Skin epidermis (tissue), 12 donors: Measurements from ENCODE around the gene PUDP.
"Not testable (repeated sequence)": the region's sequence is repeated elsewhere in the genome, so short reads cannot be mapped to it uniquely, and the experiment has no call there.

Experiments
- H3K27ac ChIP-seq, 21 experiments: fragments of 200-600 bp; sonication (generic) in 11 of 21; one replicate each; pipeline ENCODE4 v1.5.0; 2020; ENCODE audit warnings: mild to moderate bottlenecking in 3 of 21, inconsistent platforms in 2 of 21, moderate library complexity in 2 of 21
- H3K4me3 ChIP-seq, 7 experiments: fragments of 200-600 bp; sonication (generic) in 2 of 7; one replicate each; pipeline ENCODE4 v1.5.0; 2020; ENCODE audit warnings: inconsistent platforms in 2 of 7, mild to moderate bottlenecking in 2 of 7, moderate library complexity in 1 of 7

PUDP gene

DNA sequence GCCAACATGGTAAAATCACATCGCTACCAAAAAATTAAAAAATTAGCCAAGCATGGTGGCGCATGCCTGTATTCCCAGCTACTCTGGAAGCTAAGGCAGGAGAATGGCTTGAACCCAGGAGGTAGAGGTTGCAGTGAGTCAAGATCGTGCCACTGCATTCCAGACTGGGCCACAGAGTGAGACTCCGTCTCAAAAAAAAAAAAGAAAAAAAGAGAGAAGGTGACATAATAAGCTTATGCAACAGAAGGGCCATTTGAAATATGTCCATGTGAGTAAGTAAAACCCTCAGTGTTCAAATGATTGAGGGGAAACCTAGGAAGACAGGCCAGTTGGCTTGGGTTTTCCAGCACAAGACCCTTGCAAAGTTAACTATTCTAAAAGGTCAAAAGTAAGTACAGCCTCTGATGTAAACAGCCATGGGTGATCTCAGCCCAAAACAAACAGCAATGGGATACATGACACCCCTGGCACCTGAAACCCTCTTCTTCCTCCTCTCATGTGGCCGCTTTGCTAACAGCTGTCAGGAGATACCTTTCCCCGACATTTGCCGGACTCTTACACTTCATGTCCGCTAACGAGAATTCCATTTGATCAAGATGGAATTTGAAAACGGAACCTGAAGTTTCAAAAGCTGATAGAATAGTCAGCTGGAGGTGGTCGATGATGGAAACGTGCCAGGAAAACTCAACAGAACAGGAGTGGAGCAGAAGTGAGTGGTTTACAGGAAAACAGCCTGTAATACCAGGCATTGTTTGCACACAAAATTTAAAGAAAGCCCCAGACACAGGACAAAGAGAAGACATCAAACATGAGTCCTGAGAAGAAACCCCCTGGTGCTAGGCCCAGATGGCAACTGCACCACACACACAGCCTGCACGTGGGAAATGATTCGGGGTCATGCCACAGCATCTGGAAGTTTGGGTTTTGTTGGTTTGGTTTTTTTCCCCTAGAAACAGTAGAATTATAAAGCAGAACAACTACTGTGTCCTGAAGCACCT is 93.4 kb downstream of the PUDP start:
- Histone ChIP-seq H3K4me3 (no peak overlapping the region), H3K27ac (no peak overlapping the region)

DNA sequence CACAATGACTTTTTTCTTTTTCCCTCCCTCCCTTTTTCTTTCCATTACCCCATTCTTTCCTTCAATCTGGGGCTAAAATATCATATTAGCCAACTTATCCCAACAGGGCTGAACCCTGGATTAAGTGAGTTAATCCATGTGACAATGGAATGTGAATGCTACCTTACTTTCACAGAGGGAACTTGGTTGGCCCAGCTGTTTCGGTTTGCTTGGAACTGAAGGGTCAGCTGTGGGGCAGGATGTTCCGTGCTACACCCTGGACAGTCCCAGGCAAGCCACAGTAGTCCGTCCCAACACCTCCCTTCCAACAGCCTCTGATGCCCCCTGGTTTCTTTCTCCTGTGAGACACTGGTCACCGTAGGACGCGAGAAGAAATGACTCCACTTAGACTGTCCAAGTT is 95.4 kb downstream of the PUDP start:
- Histone ChIP-seq H3K27ac (no peak overlapping the region), H3K4me3 (no peak overlapping the region)

GRCh38 chrX:7050271-7050670 is 97.7 kb downstream of the PUDP start:
- Histone ChIP-seq H3K27ac (no peak overlapping the region), H3K4me3 (no peak overlapping the region)

GRCh38 chrX:7047951-7048350 is 100.0 kb downstream of the PUDP start:
- H3K27ac ChIP-seq, result no peak overlapping the region
- no peak overlapping the region for H3K4me3 ChIP-seq

DNA sequence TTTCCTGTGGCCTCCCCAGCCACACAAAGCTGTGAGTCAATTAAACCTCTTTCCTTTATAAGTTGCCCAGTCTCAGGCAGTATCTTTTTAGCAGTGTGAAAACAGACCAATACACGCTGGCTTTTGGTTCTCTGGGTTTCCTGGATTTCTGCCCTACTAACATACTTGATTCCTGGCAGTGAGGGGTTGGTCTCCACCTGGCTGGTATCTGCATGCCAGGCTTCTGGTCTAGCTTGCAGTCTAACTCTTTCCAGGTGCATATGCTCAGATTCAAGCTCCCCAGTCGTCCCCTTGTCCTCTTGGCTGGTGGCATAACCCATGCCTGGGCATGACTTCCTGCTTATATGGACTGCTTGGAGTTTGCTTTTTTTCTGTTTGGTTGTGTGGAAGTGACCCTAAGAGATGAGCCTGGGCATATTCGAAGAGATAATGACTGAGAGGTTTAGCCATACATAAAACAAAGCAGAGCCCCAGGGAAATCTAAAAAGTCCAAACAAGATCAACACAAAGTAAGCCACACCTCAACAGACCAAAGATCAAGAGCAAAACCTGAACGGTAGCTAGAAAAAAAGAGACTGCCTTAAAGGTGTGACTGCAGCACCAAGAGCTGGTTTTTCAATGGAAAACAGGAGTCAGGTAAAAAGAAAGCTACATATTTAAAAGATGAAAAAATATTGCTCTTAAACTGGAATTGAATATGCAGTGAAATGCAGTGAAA is 102.6 kb downstream of the PUDP start:
- H3K27ac ChIP-seq, result no peak overlapping the region
- no peak overlapping the region for H3K4me3 ChIP-seq

GRCh38 chrX:7043796-7044433 is 104.0 kb downstream of the PUDP start:
- not testable (repeated sequence) for H3K4me3 ChIP-seq, H3K27ac ChIP-seq

GRCh38 chrX:7028246-7028645 is 119.7 kb downstream of the PUDP start:
- Histone ChIP-seq H3K4me3 (no peak overlapping the region), H3K27ac (no peak overlapping the region)

DNA sequence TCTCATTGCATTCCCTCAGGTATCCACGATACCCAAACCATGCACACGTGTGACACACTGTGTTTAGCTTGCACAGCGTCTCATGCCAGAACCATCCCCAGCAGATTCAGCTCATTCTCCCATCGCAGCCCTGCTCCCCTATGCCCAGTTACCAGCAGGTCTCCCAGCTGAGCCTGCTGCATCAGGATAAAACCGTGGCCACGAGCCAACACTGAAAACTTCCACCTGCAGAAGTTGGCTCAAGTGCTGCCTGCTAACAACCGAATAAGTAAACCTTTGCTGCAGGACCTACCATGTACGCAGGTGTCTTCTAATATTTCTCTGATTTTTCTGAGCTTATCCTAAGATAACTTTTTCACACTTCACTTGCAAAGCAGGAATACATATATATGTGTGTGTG is 120.9 kb downstream of the PUDP start:
- H3K27ac ChIP-seq, result no peak overlapping the region
- H3K4me3 ChIP-seq, result no peak overlapping the region

GRCh38 chrX:7026365-7026764 is 121.6 kb downstream of the PUDP start:
- not testable (repeated sequence) for H3K27ac ChIP-seq, H3K4me3 ChIP-seq

GRCh38 chrX:7025471-7025870 is 122.5 kb downstream of the PUDP start:
- H3K4me3 ChIP-seq, result no peak overlapping the region
- peak overlapping the region in 2 of 21 experiments; percentile 0 to 50 for H3K27ac ChIP-seq

- H3K4me3 ChIP-seq, result no peak overlapping the region
- H3K27ac ChIP-seq, result no peak overlapping the region
Measured at GRCh38 chrX:7024850-7025249, 123.1 kb downstream of the PUDP start.

DNA sequence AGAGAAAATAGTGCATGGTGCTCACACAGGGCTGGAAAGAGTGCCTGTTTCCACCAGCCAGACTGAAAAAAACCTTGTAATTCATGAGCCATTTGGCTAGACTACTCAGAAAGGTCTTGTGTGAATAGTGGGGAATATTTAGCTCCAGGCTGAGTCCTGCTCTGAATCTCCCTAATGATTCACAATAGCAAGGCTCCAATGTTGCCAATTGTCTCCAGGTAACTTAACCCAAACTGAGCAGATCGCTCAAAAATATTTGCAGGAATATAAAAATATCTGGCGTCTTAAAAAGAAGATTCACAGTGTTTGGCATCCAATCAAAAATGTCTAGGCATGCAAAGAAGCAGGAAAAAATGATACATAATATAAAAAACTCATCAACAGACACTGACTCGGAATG is 125.0 kb downstream of the PUDP start:
- not testable (repeated sequence) for H3K4me3 ChIP-seq, H3K27ac ChIP-seq

GRCh38 chrX:7021991-7022390 is 126.0 kb downstream of the PUDP start:
- H3K4me3 ChIP-seq, result no peak overlapping the region
- no peak overlapping the region for H3K27ac ChIP-seq

DNA sequence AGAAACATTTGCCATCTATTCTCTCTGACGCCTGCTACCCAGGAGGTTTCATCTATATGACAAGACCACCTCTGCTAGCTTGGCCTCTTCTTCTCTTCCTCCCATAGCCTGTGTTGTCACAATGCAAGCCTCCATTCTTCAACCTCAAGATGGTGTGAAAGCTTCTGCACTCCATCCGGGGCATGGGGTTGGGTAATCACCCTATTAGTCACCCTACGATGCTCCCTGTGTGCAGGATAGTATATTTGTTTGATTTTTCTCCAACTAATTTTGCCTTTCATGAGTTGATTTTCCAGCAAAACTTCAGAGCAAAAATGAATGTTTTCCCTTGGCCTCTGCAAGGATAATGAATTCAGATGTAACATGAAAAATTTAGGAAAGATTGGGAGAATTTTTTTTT is 128.4 kb downstream of the PUDP start:
- Histone ChIP-seq H3K27ac (no peak overlapping the region), H3K4me3 (no peak overlapping the region)

DNA sequence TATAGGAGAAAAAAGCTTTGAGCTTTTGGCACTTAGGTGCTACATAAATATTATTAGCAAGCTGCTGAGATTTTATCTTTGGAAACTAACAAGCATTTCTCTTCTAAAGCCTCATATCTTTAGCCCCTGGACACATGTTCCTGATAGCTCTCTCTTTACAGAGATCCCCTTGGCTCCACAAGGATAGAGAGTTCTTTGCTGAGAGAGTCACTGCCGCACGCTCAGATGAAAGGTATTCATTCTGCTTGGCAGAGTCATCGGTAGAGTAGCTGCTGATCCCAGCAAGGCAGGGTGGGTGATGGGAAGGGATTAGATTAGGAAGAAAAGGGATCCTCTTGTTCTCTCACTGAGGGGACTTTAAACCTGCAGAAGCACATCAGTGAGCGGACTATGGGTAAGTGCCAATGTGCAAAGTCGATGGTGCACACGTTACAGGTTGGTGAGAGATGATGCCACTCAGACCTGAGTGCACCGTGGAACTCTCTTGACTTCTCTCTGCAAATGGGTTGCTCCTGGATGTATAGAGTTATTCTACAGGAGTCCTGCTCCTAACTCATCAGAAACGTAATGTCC is 135.6 kb downstream of the PUDP start:
- H3K4me3 ChIP-seq, H3K27ac ChIP-seq: not testable (repeated sequence)

DNA sequence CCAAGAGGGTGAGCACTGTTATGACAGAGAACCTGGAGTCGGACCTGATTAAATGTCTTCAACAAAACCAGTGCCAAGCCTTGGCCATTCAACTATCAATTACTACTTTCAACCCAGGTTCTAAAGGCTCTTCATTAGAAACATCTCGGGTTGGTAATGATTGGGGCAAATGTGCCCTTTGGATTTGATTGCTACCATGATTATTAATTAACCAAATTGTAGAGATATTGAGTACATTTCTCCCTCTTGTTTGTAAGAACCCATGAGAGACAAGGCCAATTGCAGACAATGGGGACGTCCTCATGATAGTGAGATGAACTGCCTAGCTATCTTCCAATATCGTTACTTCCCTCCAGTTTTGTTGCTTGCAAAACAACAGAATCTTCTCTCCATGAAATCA is 137.1 kb downstream of the PUDP start:
- not testable (repeated sequence) for H3K27ac ChIP-seq, H3K4me3 ChIP-seq

DNA sequence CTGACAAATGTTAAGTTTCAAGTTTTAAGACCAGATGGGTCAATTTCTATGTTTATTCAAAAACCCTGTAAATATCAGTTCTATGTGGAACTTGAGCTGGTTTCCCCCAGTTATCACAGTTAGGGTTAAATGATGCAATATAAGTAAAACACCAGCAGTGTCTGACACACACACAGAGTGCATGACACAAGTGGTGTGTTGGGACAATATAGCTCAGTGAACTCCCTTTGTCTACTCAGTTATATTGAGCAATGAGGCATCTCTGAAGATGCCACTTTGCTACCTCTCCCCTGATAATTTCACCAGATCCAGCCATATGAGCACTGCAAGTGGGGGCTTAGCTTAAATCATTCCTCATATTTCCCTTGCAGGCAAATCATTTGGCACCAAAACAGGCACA is 140.6 kb downstream of the PUDP start:
- not testable (repeated sequence) for H3K4me3 ChIP-seq, H3K27ac ChIP-seq
